ENCODE data around the gene LINS1.

DNA sequence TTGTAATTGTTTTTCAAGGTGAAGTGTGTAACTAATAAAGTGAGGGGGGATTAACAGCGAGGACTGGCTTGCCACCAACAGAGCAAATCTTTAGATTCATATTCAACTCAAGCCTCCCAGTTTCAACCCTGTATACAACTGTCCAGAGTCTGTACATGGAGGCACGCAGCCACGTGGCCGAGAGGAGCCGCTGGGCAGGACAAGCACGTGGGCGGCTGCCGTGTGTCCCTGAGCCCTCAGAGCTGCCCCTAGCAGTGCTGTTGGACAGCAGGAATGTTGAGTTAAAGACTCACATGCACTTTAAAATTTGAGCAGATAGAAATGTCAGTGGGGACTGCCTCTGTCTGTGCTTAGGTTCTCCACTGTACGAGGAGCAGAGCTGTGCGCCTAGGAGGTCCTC lies 29.8 kb upstream of the LINS1 start:
- TF ChIP-seq, protein P1, sequence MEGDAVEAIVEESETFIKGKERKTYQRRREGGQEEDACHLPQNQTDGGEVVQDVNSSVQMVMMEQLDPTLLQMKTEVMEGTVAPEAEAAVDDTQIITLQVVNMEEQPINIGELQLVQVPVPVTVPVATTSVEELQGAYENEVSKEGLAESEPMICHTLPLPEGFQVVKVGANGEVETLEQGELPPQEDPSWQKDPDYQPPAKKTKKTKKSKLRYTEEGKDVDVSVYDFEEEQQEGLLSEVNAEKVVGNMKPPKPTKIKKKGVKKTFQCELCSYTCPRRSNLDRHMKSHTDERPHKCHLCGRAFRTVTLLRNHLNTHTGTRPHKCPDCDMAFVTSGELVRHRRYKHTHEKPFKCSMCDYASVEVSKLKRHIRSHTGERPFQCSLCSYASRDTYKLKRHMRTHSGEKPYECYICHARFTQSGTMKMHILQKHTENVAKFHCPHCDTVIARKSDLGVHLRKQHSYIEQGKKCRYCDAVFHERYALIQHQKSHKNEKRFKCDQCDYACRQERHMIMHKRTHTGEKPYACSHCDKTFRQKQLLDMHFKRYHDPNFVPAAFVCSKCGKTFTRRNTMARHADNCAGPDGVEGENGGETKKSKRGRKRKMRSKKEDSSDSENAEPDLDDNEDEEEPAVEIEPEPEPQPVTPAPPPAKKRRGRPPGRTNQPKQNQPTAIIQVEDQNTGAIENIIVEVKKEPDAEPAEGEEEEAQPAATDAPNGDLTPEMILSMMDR (IDR thresholded peaks at IDR 0.05 in 8 of 11, conservative IDR thresholded peaks at IDR 0.05 in 3 of 11), result no peak
- TF ChIP-seq POLR2AphosphoS5 (IDR thresholded peaks at IDR 0.05), result no peak
- TF ChIP-seq POLR2A (IDR thresholded peaks at IDR 0.05), result no peak

Data from spleen (tissue), 7 donors.